Stimulated activated CD8-positive, alpha-beta memory T cell treated with anti-CD3 and anti-CD28 coated beads, Interleukin-15, amount 100 ng/mL, for 4 hours (primary cell): ENCODE data around the gene DCUN1D5.
A peak's percentile ranks its signal among the peaks of the same experiment; 100 is the strongest.

ENCODE experiments used
- DNase-seq, 2 donors: peaks; one replicate each; pipeline ENCODE4 v3.0.0-alpha.2; 2020; ENCODE audit warnings: low read depth in 2 of 2

The DCUN1D5 gene

GRCh38 chr11:103091801-103092524 is at the start of gene DCUN1D5:
Gene DCUN1D5 (minus strand): TSS chr11:103092160. CDS start chr11:103091872, 288 bp downstream.
- DNase-seq: peak; percentile 89 to 92

- no peak for DNase-seq
Measured at GRCh38 chr11:103125462-103125861, 33.5 kb upstream of the DCUN1D5 start.

- no peak for DNase-seq
Measured at GRCh38 chr11:103114836-103115235, 22.9 kb upstream of the DCUN1D5 start.

GRCh38 chr11:103112364-103112763 is 20.4 kb upstream of the DCUN1D5 start:
- DNase-seq: no peak

- DNase-seq: no peak
Measured at GRCh38 chr11:103111400-103111799, 19.4 kb upstream of the DCUN1D5 start.

- no peak for DNase-seq
Measured at GRCh38 chr11:103110391-103110790, 18.4 kb upstream of the DCUN1D5 start.

GRCh38 chr11:103109818-103110388 is 17.9 kb upstream of the DCUN1D5 start:
- DNase-seq: no peak

- peak; percentile 68 to 78 for DNase-seq
Measured at GRCh38 chr11:103108933-103109817, 17.2 kb upstream of the DCUN1D5 start, which contains the start of gene DYNC2H1. Gene DYNC2H1 (plus strand): TSS chr11:103109426. CDS start chr11:103109575, 149 bp downstream.

- no peak for DNase-seq
Measured at GRCh38 chr11:103097279-103097678, 5.3 kb upstream of the DCUN1D5 start.

GRCh38 chr11:103091064-103091800 is 728 bp downstream of the DCUN1D5 start:
- DNase-seq: peak in 1 of 2 donors; percentile 33

- no peak for DNase-seq
Measured at GRCh38 chr11:103086461-103086860, 5.5 kb downstream of the DCUN1D5 start.

- DNase-seq: no peak
Measured at GRCh38 chr11:103085758-103086365, 6.1 kb downstream of the DCUN1D5 start.

GRCh38 chr11:103079833-103080232 is 12.1 kb downstream of the DCUN1D5 start:
- no peak for DNase-seq

- DNase-seq: no peak
Measured at GRCh38 chr11:103078710-103079109, 13.2 kb downstream of the DCUN1D5 start.

- DNase-seq: no peak
Measured at GRCh38 chr11:103077554-103077953, 14.4 kb downstream of the DCUN1D5 start.

- DNase-seq: no peak
Measured at GRCh38 chr11:103076361-103076760, 15.6 kb downstream of the DCUN1D5 start.

- DNase-seq: no peak
Measured at GRCh38 chr11:103071008-103071407, 21.0 kb downstream of the DCUN1D5 start.

- no peak for DNase-seq
Measured at GRCh38 chr11:103070142-103070541, 21.8 kb downstream of the DCUN1D5 start.

- DNase-seq: no peak
Measured at GRCh38 chr11:103069367-103069766, 22.6 kb downstream of the DCUN1D5 start.

GRCh38 chr11:103067118-103067517 is 24.8 kb downstream of the DCUN1D5 start:
- no peak for DNase-seq

GRCh38 chr11:103061656-103062055 is 30.3 kb downstream of the DCUN1D5 start:
- no peak for DNase-seq
